Panc1 (cell line): ENCODE data around the gene OTOP2. TPM values are rescaled to one million over a fixed set of nuclear protein-coding genes. Genes with fewer than 3 reads are reported as not detected.

Experiments
- ATAC-seq: fragments of 200-7000 bp; cut with Tn5 transposase; 2 replicates; pipeline ENCODE4 v1.9.1; 2020; ENCODE audit warnings: mild to moderate bottlenecking, moderate library complexity
- BruUV-seq: library from RNA; stranded (reverse); fragments of 400-500 nt; replicated peaks from 2 replicates; lab custom pipeline; 2021; lab: Mats Ljungman, UMichigan
- CTCF ChIA-PET: fragments of 300-600 bp; sonication (Branson Sonifier 250); formaldehyde crosslinking; loops from one replicate; lab custom pipeline; 2022; ENCODE audit warnings: antibody characterized with exemption; lab: Charles Lee
- POLR2A ChIA-PET: fragments of 300-600 bp; sonication (Branson Sonifier 250); formaldehyde crosslinking; loops from one replicate; lab custom pipeline; 2022; ENCODE audit warnings: antibody characterized with exemption; lab: Charles Lee
- DNase-seq: peaks from one replicate; pipeline ENCODE4 v3.0.0-alpha.2; 2010; ENCODE audit warnings: low read depth, low spot score
- H3K27ac ChIP-seq: 2 replicates; pipeline ENCODE4 v1.5.1; 2011; ENCODE audit warnings: mild to moderate bottlenecking, low read length, inconsistent platforms
- H3K27me3 ChIP-seq: fragments of 200-500 bp; sonication (Bioruptor generic); 2 replicates; pipeline ENCODE4 v1.6.0; 2014; ENCODE audit warnings: low read length, inconsistent platforms; ENCODE audit not compliant: control insufficient read depth, insufficient read depth
- H3K36me3 ChIP-seq: fragments of 200-500 bp; sonication (Bioruptor generic); 2 replicates; pipeline ENCODE4 v1.5.1; 2014; ENCODE audit warnings: inconsistent platforms, mild to moderate bottlenecking, low read length, moderate library complexity; ENCODE audit not compliant: control insufficient read depth, insufficient read depth
- H3K4me1 ChIP-seq: 2 replicates; pipeline ENCODE4 v1.5.1; 2011; ENCODE audit warnings: inconsistent platforms, mild to moderate bottlenecking, low read length, moderate library complexity; ENCODE audit not compliant: control insufficient read depth, insufficient read depth
- H3K4me3 ChIP-seq, 2 experiments: 2 replicates each; pipeline ENCODE4 v1.5.1; 2011 to 2012; ENCODE audit warnings: low read depth in 2 of 2, low read length in 2 of 2, mild to moderate bottlenecking in 2 of 2, inconsistent platforms in 1 of 2, moderate library complexity in 1 of 2
- H3K9me3 ChIP-seq: fragments of 200-500 bp; sonication (Bioruptor generic); 2 replicates; pipeline ENCODE4 v1.5.1; 2014; ENCODE audit warnings: low read depth, mild to moderate bottlenecking, inconsistent platforms, low read length, moderate library complexity; ENCODE audit not compliant: control insufficient read depth, insufficient read depth
- CTCF ChIP-seq: fragments of 450-650 bp; IDR thresholded peaks from 2 replicates; pipeline ENCODE4 v1.5.1; 2017; ENCODE audit warnings: mild to moderate bottlenecking
- POLR2AphosphoS5 ChIP-seq: IDR thresholded peaks from 2 replicates; pipeline ENCODE4 v1.6.1; 2012; ENCODE audit warnings: mild to moderate bottlenecking, low read depth, low read length, moderate library complexity
- SIN3A ChIP-seq: IDR thresholded peaks from 2 replicates; pipeline ENCODE4 v1.6.1; 2012; ENCODE audit warnings: low read depth, mild to moderate bottlenecking, low read length, moderate library complexity, borderline replicate concordance; ENCODE audit not compliant: insufficient read depth
- TCF7L2 ChIP-seq: IDR thresholded peaks from 2 replicates; pipeline ENCODE4 v1.6.1; 2011; ENCODE audit warnings: mild to moderate bottlenecking, low read depth, low read length, inconsistent platforms
- in situ Hi-C: cut with HindIII; loops from 2 replicates; pipeline ENCODE4 v1.10.0; 2016; ENCODE audit warnings: low sequenced_read_pairs, low pct_unique_long_range_greater_than_20kb
- intact Hi-C: fragments of 100-400 bp; cut with micrococcal nuclease; formaldehyde crosslinking; loops from one replicate; pipeline ENCODE4 v1.10.0; 2022; ENCODE audit not compliant: unreplicated experiment
- total RNA-seq: library from RNA; stranded (reverse); gene quantifications from one replicate; pipeline ENCODE4 v1.2.1, GENCODE V29; 2021; ENCODE audit not compliant: unreplicated experiment
- TF ChIP-seq, protein P1 (sequence below), 2 experiments: IDR thresholded peaks; 2 replicates each; pipeline ENCODE4 v1.6.1; 2011 to 2012; ENCODE audit warnings: low read depth in 2 of 2, control low read depth in 1 of 2, low read length in 1 of 2, mild to moderate bottlenecking in 1 of 2, moderate library complexity in 1 of 2; ENCODE audit not compliant: insufficient read depth in 1 of 2

The OTOP2 gene
- total RNA-seq, 1 experiment from 2014 or later, result not detected

DNA sequence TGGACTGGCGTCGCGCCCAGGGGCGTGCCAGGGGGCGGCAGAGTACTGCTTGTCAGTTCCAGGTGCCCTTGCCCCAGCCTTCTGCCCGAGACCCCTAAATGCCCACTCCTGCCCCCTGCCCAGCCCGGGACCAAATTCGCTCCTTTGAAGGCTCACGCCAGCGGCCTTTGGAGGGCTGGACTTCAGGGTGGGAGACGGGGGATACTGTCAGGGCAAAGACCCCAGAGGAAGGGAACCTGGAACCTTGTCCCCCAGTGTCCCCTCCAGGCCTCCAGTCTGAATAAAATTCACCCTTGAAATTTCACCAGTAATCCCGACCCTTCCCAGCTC, 12.4 kb downstream of the OTOP2 start:
- Histone ChIP-seq H3K9me3 (no peaks in the 10 kb centered on the region), H3K4me1 (no peaks in the 10 kb centered on the region), H3K27ac (no peak overlapping the region), H3K4me3 (no peak overlapping the region), H3K27me3 (peaks cover 13% of the 10 kb centered on the region; the same call in 1 of the 2 replicates), H3K36me3 (no peaks in the 10 kb centered on the region)
- ChIA-PET CTCF (no interaction called here), POLR2A (interaction anchor here (0.7 kb wide), 1 partner anchor 41 kb away, joined by 15 read pairs; no protein-coding TSS in a partner anchor)
- in situ Hi-C loops (no loop called here), intact Hi-C loops (no loop called here)
- DNase-seq (no peak), ATAC-seq (no peak)
- BruUV-seq, result no TSS peak
- TF ChIP-seq POLR2AphosphoS5 (no peak), TCF7L2 (no peak), CTCF (no peak), SIN3A (no peak)
- TF ChIP-seq, protein P1, sequence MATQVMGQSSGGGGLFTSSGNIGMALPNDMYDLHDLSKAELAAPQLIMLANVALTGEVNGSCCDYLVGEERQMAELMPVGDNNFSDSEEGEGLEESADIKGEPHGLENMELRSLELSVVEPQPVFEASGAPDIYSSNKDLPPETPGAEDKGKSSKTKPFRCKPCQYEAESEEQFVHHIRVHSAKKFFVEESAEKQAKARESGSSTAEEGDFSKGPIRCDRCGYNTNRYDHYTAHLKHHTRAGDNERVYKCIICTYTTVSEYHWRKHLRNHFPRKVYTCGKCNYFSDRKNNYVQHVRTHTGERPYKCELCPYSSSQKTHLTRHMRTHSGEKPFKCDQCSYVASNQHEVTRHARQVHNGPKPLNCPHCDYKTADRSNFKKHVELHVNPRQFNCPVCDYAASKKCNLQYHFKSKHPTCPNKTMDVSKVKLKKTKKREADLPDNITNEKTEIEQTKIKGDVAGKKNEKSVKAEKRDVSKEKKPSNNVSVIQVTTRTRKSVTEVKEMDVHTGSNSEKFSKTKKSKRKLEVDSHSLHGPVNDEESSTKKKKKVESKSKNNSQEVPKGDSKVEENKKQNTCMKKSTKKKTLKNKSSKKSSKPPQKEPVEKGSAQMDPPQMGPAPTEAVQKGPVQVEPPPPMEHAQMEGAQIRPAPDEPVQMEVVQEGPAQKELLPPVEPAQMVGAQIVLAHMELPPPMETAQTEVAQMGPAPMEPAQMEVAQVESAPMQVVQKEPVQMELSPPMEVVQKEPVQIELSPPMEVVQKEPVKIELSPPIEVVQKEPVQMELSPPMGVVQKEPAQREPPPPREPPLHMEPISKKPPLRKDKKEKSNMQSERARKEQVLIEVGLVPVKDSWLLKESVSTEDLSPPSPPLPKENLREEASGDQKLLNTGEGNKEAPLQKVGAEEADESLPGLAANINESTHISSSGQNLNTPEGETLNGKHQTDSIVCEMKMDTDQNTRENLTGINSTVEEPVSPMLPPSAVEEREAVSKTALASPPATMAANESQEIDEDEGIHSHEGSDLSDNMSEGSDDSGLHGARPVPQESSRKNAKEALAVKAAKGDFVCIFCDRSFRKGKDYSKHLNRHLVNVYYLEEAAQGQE (IDR thresholded peaks at IDR 0.05; ENCODE audit: insufficient read depth in 1 of 2, low read depth in 2 of 2, low read length in 1 of 2), result no peak

- no peaks in the 10 kb centered on the region for H3K4me1 ChIP-seq
- POLR2A ChIA-PET, result no interaction called here
- no peaks in the 10 kb centered on the region for H3K36me3 ChIP-seq
- no peak overlapping the region for H3K27ac ChIP-seq
- in situ Hi-C loops (no loop called here), intact Hi-C loops (no loop called here)
- no peaks in the 10 kb centered on the region for H3K9me3 ChIP-seq
- no peak for DNase-seq
- CTCF ChIA-PET, result no interaction called here
- ATAC-seq, result no peak
- peaks cover 13% of the 10 kb centered on the region; the same call in 1 of the 2 replicates for H3K27me3 ChIP-seq
- TF ChIP-seq, protein P1 (IDR thresholded peaks at IDR 0.05; ENCODE audit: insufficient read depth in 1 of 2, low read depth in 2 of 2, low read length in 1 of 2), result peak; percentile 79 to 90
- no peak for TF ChIP-seq SIN3A
- no peak for TF ChIP-seq CTCF
- TF ChIP-seq TCF7L2, result no peak
- no peak for TF ChIP-seq POLR2AphosphoS5
- H3K4me3 ChIP-seq, result no peak overlapping the region
- BruUV-seq, result no TSS peak
Measured at GRCh38 chr17:74937064-74938051, 13.3 kb downstream of the OTOP2 start.
